ENCODE data around the gene RPP38.

Gene RPP38

GRCh38 chr10:15122477-15123030 lies 25.4 kb downstream of the RPP38 start:
- H3K4me3 ChIP-seq (ENCODE audit: low read depth, low read length), result no peak overlapping the region
- TF ChIP-seq, protein P1, sequence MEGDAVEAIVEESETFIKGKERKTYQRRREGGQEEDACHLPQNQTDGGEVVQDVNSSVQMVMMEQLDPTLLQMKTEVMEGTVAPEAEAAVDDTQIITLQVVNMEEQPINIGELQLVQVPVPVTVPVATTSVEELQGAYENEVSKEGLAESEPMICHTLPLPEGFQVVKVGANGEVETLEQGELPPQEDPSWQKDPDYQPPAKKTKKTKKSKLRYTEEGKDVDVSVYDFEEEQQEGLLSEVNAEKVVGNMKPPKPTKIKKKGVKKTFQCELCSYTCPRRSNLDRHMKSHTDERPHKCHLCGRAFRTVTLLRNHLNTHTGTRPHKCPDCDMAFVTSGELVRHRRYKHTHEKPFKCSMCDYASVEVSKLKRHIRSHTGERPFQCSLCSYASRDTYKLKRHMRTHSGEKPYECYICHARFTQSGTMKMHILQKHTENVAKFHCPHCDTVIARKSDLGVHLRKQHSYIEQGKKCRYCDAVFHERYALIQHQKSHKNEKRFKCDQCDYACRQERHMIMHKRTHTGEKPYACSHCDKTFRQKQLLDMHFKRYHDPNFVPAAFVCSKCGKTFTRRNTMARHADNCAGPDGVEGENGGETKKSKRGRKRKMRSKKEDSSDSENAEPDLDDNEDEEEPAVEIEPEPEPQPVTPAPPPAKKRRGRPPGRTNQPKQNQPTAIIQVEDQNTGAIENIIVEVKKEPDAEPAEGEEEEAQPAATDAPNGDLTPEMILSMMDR (IDR thresholded peaks at IDR 0.05; ENCODE audit: borderline replicate concordance, insufficient read depth, low read depth, low read length), result no peak

DNA sequence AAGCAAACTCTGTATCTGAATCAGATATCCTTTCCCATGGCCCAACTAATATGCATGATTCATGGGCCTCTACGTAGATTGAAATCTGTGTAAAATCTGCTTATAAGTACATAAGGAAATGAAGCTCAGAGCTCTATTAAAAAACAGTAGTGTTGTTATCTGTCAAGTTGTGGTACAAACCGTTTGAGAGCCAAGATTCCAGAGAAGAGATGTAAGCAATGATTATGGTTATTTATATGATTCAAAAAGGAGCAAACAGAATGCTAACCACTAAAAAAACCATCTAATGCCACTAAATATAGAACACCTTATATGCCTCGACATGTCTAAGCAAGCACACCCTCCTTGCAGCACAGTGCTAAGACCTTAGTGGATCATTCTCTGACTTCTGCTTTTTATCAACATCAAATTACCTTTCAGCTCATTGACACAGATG lies 26.6 kb downstream of the RPP38 start:
- no peak overlapping the region for H3K4me3 ChIP-seq (ENCODE audit: low read depth, low read length)
- TF ChIP-seq, protein P1 (IDR thresholded peaks at IDR 0.05; ENCODE audit: borderline replicate concordance, insufficient read depth, low read depth, low read length), result no peak

- H3K4me3 ChIP-seq (ENCODE audit: low read depth, low read length), result no peak overlapping the region
- TF ChIP-seq, protein P1 (IDR thresholded peaks at IDR 0.05; ENCODE audit: borderline replicate concordance, insufficient read depth, low read depth, low read length), result no peak
Measured at GRCh38 chr10:15124190-15124589, 27.0 kb downstream of the RPP38 start.

- TF ChIP-seq, protein P1 (IDR thresholded peaks at IDR 0.05; ENCODE audit: borderline replicate concordance, insufficient read depth, low read depth, low read length), result no peak
- no peak overlapping the region for H3K4me3 ChIP-seq (ENCODE audit: low read depth, low read length)
Measured at GRCh38 chr10:15124908-15125307, 27.8 kb downstream of the RPP38 start.

DNA sequence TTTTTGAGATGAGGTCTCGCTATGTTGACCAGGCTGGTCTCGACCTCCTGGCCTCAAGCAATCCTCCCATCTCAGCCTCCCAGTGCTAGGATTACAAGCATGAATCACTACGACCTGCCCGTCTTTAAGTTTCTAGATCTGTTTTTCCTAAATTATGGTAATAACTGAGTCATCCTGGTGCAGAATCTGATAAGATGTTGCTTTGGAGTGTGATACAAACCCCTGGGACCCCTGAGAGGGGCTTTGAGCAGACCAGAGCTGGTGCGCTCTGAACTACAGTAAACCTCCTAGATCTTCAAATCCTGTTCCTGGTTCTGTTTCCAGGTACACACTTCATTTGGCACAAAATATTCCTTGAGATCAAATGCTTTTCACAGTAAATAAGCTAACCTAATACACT lies 34.2 kb downstream of the RPP38 start:
- TF ChIP-seq, protein P1 (IDR thresholded peaks at IDR 0.05; ENCODE audit: borderline replicate concordance, insufficient read depth, low read depth, low read length), result no peak

DNA sequence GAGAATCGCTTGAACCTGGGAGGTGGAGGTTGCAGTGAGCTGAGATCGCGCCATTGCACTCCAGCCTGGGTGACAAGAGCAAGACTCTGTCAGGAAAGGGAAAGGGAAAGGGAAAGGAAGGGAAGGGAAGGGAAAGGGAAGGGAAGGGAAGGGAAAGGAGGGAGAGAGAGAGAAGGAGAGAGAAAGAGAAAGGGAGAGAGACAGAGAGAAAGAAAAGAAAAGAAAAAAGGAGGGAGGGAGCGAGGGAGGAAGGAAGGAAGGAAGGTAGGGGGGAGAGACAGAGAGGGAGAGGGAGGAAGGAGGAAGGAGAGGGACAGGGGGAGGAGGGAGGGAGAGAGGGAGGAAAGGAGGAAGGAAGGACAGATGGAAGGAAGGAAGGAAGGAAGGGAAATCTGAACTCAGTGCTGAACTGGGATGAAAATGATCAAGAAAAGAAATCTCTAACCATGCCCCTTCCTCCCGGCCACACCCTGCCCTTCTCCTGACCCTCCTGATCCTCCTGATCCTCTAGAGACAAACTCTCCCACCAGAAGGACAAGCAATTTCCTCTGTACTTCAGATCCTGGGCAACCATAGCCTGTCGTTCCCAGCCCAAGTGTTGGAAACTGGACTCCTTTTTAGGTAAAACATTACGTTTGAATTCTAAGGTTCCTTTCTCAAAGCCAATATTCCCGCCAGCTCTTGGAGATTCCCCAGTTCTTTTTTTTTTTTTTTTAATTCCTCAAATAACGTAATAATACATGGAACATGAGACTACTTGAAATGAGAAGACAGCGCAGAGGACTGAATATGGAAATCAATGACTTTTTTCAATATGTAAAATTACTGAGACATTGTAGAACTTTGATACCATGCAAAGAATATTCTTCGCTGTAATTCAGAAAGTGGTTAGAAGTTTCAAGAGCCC lies 39.2 kb downstream of the RPP38 start:
- TF ChIP-seq, protein P1 (IDR thresholded peaks at IDR 0.05; ENCODE audit: borderline replicate concordance, insufficient read depth, low read depth, low read length), result no peak
- H3K4me3 ChIP-seq (ENCODE audit: low read depth, low read length), result no peak overlapping the region

More for the DNA sequence above, 34.2 kb downstream of the RPP38 start:
- no peak overlapping the region for H3K4me3 ChIP-seq (ENCODE audit: low read depth, low read length)

DNA sequence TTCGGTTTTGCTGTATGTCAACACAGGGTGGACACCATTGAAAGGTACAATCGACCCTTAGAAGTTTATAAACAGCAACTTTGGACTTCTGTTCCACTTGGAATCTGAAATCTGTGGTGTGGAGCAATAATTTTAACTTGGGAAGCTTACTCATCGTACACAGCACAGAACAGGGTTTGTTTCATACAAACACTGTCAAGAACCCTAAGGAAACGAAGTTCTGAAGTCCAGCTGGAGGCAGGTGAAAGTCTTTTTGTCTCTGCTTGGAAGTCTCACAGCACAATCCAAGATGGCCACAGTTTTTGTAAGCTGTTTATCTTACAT lies 39.8 kb downstream of the RPP38 start:
- no peak overlapping the region for H3K4me3 ChIP-seq (ENCODE audit: low read depth, low read length)
- TF ChIP-seq, protein P1 (IDR thresholded peaks at IDR 0.05; ENCODE audit: borderline replicate concordance, insufficient read depth, low read depth, low read length), result no peak
